ENCODE data around the gene KRT32. TPM values are rescaled to one million over a fixed set of nuclear protein-coding genes. Genes with fewer than 3 reads are reported as not detected.
A peak's percentile ranks its signal among the peaks of the same experiment; 100 is the strongest.
"Not testable (repeated sequence)": the region's sequence is repeated elsewhere in the genome, so short reads cannot be mapped to it uniquely, and the experiment has no call there.

KRT32 gene
- total RNA-seq, 4 donors from 2014 or later, result 0.46 to 11.6 TPM; not detected in 2

DNA sequence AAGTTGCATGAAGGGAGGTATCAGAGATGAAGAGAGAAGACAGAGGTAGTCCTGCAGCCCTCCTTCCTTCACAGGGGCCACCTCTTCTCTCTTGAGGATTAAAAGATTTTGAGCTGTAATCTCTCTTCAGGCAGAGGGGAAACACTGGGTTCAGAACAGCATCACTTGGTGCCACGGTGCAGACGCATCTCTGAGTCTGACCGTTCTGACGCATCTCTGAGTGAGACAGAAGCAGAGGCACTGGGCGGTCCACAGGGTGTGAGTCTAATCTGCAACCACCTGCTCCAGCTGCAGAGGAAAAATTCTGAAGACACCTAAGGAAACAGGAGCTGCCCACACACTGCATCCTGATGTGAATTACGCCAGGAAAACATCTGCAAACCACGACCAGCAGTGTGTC is 37.5 kb downstream of the KRT32 start:
- no peak for DNase-seq (ENCODE audit: low spot score in 2 of 2)
- H3K4me3 ChIP-seq (ENCODE audit: low read depth, poor library complexity, severe bottlenecking), result no peak overlapping the region
- TF ChIP-seq, protein P1, sequence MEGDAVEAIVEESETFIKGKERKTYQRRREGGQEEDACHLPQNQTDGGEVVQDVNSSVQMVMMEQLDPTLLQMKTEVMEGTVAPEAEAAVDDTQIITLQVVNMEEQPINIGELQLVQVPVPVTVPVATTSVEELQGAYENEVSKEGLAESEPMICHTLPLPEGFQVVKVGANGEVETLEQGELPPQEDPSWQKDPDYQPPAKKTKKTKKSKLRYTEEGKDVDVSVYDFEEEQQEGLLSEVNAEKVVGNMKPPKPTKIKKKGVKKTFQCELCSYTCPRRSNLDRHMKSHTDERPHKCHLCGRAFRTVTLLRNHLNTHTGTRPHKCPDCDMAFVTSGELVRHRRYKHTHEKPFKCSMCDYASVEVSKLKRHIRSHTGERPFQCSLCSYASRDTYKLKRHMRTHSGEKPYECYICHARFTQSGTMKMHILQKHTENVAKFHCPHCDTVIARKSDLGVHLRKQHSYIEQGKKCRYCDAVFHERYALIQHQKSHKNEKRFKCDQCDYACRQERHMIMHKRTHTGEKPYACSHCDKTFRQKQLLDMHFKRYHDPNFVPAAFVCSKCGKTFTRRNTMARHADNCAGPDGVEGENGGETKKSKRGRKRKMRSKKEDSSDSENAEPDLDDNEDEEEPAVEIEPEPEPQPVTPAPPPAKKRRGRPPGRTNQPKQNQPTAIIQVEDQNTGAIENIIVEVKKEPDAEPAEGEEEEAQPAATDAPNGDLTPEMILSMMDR (IDR thresholded peaks at IDR 0.05), result no peak
- TF ChIP-seq POLR2A (IDR thresholded peaks at IDR 0.05), result no peak
- WGBS, 2 donors, result 77 to 80% methylated on average over 7 of the region's 7 CpGs
- intact Hi-C loops (cut with DNase I; ENCODE audit: low total_unique reads), result no loop called here

DNA sequence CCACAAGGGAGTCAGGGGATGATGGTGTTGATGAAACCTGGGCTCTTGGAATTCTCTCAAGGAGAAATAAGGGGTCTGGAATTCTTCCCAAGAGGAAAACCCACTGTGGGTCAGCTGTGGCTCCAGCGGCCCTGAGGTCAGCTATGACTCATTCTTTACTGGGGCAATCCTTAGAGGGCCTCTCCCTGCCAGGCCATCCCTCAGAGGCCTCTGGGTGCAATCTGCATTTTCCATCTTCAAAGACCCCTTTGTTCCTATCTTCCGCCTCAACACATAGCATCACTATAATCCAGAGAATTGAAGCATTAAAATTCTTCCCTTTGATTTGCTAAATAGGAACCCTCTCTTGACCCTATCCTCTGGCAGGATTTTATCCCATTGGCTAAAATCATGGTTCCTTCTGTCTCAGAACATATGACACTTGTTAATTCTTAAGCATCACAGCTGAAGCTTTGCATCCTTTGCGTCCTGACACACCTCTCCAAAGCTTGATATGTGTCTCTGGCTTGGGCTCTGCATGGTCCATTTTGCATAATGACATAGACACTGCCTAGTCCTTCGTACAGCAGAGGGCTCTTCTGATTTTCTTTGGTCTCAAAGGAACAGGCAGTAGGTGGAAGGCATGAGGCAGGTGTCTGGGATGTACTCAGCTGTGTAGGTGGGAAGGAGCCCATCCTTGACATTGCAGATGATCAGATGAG is 38.4 kb downstream of the KRT32 start:
- WGBS, 2 donors, result 68 to 73% methylated on average over 4 of the region's 4 CpGs

DNA sequence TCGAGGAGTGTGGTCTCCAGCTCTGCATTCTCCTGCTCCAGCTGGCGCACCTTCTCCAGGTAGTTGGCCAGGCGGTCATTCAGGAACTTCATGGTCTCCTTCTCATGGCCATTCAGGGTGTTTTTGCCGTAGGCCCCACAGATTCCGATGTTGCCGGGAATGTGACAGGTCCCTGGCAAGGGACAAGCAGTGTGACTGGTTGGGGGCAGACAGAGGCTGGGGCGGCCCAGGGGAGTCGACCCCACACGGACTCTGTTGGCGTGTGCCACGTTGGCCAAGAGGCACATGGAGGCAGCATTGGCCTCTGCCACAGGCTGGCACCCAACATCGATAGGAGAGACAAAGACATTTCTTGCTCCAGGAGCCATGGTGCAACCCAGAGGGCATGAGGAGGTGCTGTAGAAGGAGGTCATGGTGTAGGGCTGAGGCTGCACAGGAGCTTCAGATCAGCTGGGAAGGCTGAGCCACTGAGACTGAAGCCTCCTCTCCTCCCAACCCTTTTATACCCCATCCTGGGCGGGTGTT is 43.0 kb downstream of the KRT32 start, which contains the start of gene KRT37:
KRT37 (minus strand) TSS at position 475 of the 525 bp plus-strand sequence; CDS start at position 413, 62 bp downstream.
- intact Hi-C loops (cut with DNase I; ENCODE audit: low total_unique reads), result no loop called here
- 94 to 95% methylated on average over 12 to 13 of the region's 13 CpGs for WGBS, 2 donors
- TF ChIP-seq, protein P1 (IDR thresholded peaks at IDR 0.05), result no peak
- TF ChIP-seq POLR2A (IDR thresholded peaks at IDR 0.05), result no peak
- no peak within 1 kb of the TSS for H3K4me3 ChIP-seq (ENCODE audit: low read depth, poor library complexity, severe bottlenecking)
- no peak for DNase-seq (ENCODE audit: low spot score in 2 of 2)

More for the DNA sequence above, 38.4 kb downstream of the KRT32 start:
- TF ChIP-seq, protein P1 (IDR thresholded peaks at IDR 0.05), result no peak
- DNase-seq (ENCODE audit: low spot score in 2 of 2), result no peak
- intact Hi-C loops (cut with DNase I; ENCODE audit: low total_unique reads), result no loop called here
- no peak overlapping the region for H3K4me3 ChIP-seq (ENCODE audit: low read depth, poor library complexity, severe bottlenecking)

DNA sequence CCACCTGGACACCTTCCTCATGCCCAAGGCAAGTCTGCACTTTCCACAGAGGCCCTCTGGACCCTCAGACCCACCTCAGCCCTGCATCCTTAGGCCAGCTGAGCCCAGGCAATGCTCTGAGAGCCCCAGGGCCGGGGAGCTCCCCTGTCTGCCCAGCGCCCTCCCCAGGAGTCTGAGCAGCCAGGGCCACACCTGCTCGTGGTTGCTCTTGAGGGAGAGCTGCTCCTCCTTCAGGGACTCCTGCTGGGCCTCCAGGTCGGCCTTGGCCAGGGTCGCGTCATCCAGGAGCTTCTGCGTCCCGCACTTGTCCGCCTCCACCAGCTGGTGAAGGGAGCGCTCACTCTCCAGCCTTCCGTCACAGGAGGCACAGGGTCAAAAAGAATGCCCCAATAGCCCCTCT is 44.6 kb downstream of the KRT32 start:
- 95% methylated on average over 11 of the region's 11 CpGs; no CpG with 5 or more reads in 1 of the 2 donors for WGBS, 2 donors
- intact Hi-C loops (cut with DNase I; ENCODE audit: low total_unique reads); H3K4me3 ChIP-seq (ENCODE audit: low read depth, poor library complexity, severe bottlenecking); DNase-seq (ENCODE audit: low spot score in 2 of 2): not testable (repeated sequence)

DNA sequence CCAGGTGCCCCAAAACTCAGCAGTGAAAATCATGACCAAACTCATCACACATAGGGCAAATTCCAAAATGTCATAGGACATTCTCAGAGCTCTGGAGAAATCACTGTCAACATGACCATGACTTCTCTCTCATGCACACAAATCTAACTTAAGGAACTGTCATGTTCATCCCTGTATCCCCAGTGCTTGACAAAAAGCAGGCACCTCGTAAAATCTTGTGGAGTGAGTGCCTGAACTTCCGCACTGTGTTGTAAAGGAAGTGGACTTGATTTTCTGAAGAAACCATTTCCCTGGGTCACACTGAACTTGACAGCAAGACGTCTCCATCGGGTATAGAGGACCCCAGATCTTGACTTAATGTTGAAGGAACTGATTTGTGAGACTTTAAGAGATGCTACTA is 45.6 kb downstream of the KRT32 start:
- no peak overlapping the region for H3K4me3 ChIP-seq (ENCODE audit: low read depth, poor library complexity, severe bottlenecking)
- intact Hi-C loops (cut with DNase I; ENCODE audit: low total_unique reads), result no loop called here
- TF ChIP-seq, protein P1 (IDR thresholded peaks at IDR 0.05), result no peak
- no peak for TF ChIP-seq POLR2A (IDR thresholded peaks at IDR 0.05)
- no peak for DNase-seq (ENCODE audit: low spot score in 2 of 2)
- WGBS, 2 donors, result 57 to 59% methylated on average over 4 of the region's 4 CpGs

DNA sequence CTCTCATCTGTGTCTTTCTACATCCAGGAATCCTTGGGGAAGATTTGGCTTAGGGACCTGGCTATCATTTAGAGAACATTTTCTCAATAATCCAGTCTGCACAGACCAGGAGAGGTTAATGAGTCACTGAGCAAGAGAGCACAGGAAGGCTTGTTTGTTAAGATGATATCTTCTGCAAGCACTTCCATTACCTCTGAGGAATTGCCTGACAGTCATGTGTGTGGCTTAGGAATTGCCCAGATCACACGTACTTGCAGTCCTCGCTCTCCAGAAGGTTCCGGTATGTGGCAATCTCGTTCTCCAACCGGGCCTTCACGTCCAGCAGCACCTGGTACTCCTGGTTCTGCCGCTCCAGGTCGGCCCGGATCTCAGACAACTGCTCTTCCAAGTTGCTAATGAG is 46.1 kb downstream of the KRT32 start:
- intact Hi-C loops (cut with DNase I; ENCODE audit: low total_unique reads), result no loop called here
- H3K4me3 ChIP-seq (ENCODE audit: low read depth, poor library complexity, severe bottlenecking), result no peak overlapping the region
- TF ChIP-seq, protein P1 (IDR thresholded peaks at IDR 0.05), result no peak
- no peak for TF ChIP-seq POLR2A (IDR thresholded peaks at IDR 0.05)
- peak in 1 of 2 donors; percentile 27 for DNase-seq (ENCODE audit: low spot score in 2 of 2)
- WGBS, 2 donors, result 40 to 67% methylated on average over 9 of the region's 9 CpGs

All from lower leg skin (tissue), 4 donors.